PC-9 (cell line): ENCODE data around the gene ANGPTL7. TPM values are rescaled to one million over a fixed set of nuclear protein-coding genes. Genes with fewer than 3 reads are reported as not detected.

Source experiments
- BruUV-seq: library from RNA; stranded (reverse); fragments of 400-500 nt; replicated peaks from 2 replicates; lab custom pipeline; 2021; lab: Mats Ljungman, UMichigan
- CTCF ChIA-PET: fragments of 300-600 bp; sonication (Branson Sonifier 250); formaldehyde crosslinking; loops from one replicate; lab custom pipeline; 2022; ENCODE audit warnings: antibody characterized with exemption; lab: Charles Lee
- POLR2A ChIA-PET: fragments of 300-600 bp; sonication (Branson Sonifier 250); formaldehyde crosslinking; loops from one replicate; lab custom pipeline; 2022; ENCODE audit warnings: antibody characterized with exemption; ENCODE audit not compliant: unreplicated experiment; lab: Charles Lee
- DNase-seq, 2 experiments: peaks; one replicate each; pipeline versions ENCODE4 v3.0.0 to v3.0.0-alpha.2; 2015 to 2022; ENCODE audit warnings: mixed read lengths in 1 of 2
- H2AFZ ChIP-seq: fragments of 200-600 bp; sonication (generic); 2 replicates; pipeline ENCODE4 v1.8.1; 2017; ENCODE audit warnings: antibody characterized with exemption
- H3F3A ChIP-seq: fragments of 200-600 bp; sonication (generic); 2 replicates; pipeline ENCODE4 v1.8.1; 2017; ENCODE audit warnings: antibody characterized with exemption, mild to moderate bottlenecking, low read depth; ENCODE audit not compliant: insufficient read depth
- H3K27ac ChIP-seq: fragments of 200-600 bp; sonication (generic); 2 replicates; pipeline ENCODE4 v1.6.1; 2016; ENCODE audit warnings: mixed run types
- H3K27me3 ChIP-seq: fragments of 200-600 bp; sonication (generic); 2 replicates; pipeline ENCODE4 v1.6.1; 2016; ENCODE audit warnings: low read depth, mixed run types; ENCODE audit not compliant: insufficient read depth
- H3K36me3 ChIP-seq: fragments of 200-600 bp; sonication (generic); 2 replicates; pipeline ENCODE4 v1.6.1; 2016; ENCODE audit warnings: low read depth, mixed run types
- H3K4me1 ChIP-seq: fragments of 200-600 bp; sonication (generic); replicated peaks from 2 replicates; pipeline ENCODE4 v1.6.1; 2016; ENCODE audit warnings: mixed run types; ENCODE audit not compliant: insufficient read depth
- H3K4me2 ChIP-seq: fragments of 200-600 bp; sonication (generic); 2 replicates; pipeline ENCODE4 v1.6.1; 2017; ENCODE audit warnings: mixed run types
- H3K4me3 ChIP-seq: fragments of 200-600 bp; sonication (generic); 2 replicates; pipeline ENCODE4 v1.6.1; 2016; ENCODE audit warnings: mixed run types
- H3K79me2 ChIP-seq: fragments of 200-600 bp; sonication (generic); 2 replicates; pipeline ENCODE4 v1.6.1; 2017; ENCODE audit warnings: low read depth, mixed run types
- H3K9me2 ChIP-seq: fragments of 200-600 bp; sonication (generic); 2 replicates; pipeline ENCODE4 v1.8.1; 2017; ENCODE audit warnings: mild to moderate bottlenecking; ENCODE audit not compliant: insufficient read depth
- H3K9me3 ChIP-seq: fragments of 200-600 bp; sonication (generic); 2 replicates; pipeline ENCODE4 v1.8.1; 2016; ENCODE audit warnings: low read depth; ENCODE audit not compliant: insufficient read depth
- H4K20me1 ChIP-seq: fragments of 200-600 bp; sonication (generic); 2 replicates; pipeline ENCODE4 v1.8.1; 2017; ENCODE audit not compliant: insufficient read depth
- CTCF ChIP-seq: fragments of 200-600 bp; sonication (generic); conservative IDR thresholded peaks from 2 replicates; pipeline ENCODE4 v1.6.1; 2017; ENCODE audit warnings: mixed run types, antibody characterized with exemption, mild to moderate bottlenecking, moderate library complexity
- EZH2 ChIP-seq: fragments of 200-600 bp; sonication (generic); IDR thresholded peaks from 2 replicates; pipeline ENCODE4 v1.8.0; 2017; ENCODE audit warnings: antibody characterized with exemption, low read depth
- intact Hi-C: fragments of 100-400 bp; cut with micrococcal nuclease; formaldehyde crosslinking; loops from one replicate; pipeline ENCODE4 v1.10.0; 2022; ENCODE audit not compliant: unreplicated experiment
- total RNA-seq: library from RNA; stranded (reverse); gene quantifications from 2 replicates; pipeline ENCODE4 v1.2.3, GENCODE V29; 2021

Gene ANGPTL7
- total RNA-seq, 1 experiment from 2014 or later = not detected

DNA sequence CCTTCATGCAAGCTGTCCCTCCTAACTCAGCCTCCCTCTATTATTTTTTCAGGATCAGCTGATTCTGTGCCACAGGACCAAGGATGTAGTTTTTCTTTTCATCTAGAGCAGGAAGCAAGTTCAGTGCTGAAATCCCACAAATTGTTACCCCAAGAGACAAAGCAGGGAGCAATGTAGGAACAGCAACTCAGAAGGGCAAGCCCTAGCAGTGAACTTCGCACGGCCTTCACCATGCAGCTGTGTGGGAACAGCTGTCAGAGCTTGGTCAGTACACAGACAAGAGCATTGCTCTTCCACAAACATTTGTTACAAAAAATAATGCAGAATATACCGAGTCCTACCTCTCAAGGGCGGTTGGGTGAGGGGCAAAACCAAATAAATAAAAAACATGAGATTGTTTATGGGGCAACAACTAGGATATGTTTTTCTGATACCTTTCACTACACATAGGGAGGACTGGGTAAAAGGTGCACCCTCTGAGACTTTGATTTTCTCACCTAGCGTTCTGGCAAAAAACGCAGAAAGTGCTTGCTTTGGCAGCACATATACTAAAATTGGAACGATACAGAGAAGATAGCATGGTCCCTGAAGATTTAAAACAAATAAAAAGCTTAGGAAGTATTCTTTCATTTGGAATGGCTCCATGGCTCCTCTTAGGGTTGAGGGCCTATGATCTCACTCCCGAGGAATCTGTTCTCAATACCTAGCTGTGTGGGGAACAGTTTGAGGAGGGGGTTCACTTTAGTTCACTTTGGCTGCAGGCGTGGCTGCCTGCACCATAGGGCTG is 37.1 kb upstream of the ANGPTL7 start:
- H4K20me1 ChIP-seq = no peaks in the 10 kb centered on the region
- H3K4me3 ChIP-seq = no peak overlapping the region
- no peaks in the 10 kb centered on the region for H3K36me3 ChIP-seq
- ChIA-PET POLR2A (no interaction called here), CTCF (interaction anchor here (0.6 kb wide), 2 partner anchors 373 to 1017 kb away, joined by 3 to 6 read pairs; no protein-coding TSS in a partner anchor)
- H3F3A ChIP-seq = no peaks in the 10 kb centered on the region
- no peaks in the 10 kb centered on the region for H3K79me2 ChIP-seq
- H3K27ac ChIP-seq = no peak overlapping the region
- intact Hi-C loops = no loop called here
- no TSS peak for BruUV-seq
- TF ChIP-seq EZH2 = no peak
- TF ChIP-seq CTCF = no peak
- no peaks in the 10 kb centered on the region for H3K9me3 ChIP-seq
- H3K4me2 ChIP-seq = no peak overlapping the region
- no peaks in the 10 kb centered on the region for H3K9me2 ChIP-seq
- no peaks in the 10 kb centered on the region for H3K27me3 ChIP-seq
- no peak for DNase-seq
- no peak overlapping the region for H2AFZ ChIP-seq
- peaks cover 10% of the 10 kb centered on the region for H3K4me1 ChIP-seq

DNA sequence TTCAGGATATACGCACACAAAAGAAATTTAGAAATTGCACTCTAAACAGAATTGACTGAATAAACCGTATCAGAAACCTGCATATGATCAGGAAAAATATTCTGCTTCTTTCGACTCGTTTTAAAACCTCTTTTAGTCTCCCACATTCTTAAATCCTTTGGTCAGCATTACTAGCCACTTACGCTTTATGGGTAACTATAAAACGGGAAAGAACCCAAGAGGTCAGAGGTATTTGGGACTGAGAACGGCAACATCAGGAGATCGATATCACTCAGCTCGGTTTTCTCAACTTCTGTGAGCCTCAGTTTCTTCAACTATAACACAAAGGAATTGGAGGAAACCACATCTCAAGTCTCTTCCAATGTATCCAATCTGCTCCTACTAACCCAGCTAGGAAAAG is 36.4 kb upstream of the ANGPTL7 start:
- POLR2A ChIA-PET = no interaction called here
- TF ChIP-seq CTCF = no peak
- TF ChIP-seq EZH2 = no peak
- H3K9me3 ChIP-seq = no peaks in the 10 kb centered on the region
- H3K27me3 ChIP-seq = no peaks in the 10 kb centered on the region
- BruUV-seq = no TSS peak
- no peak for DNase-seq
- CTCF ChIA-PET = interaction anchor here (0.6 kb wide), 1 partner anchor 498 kb away, joined by 11 read pairs; no protein-coding TSS in a partner anchor
- intact Hi-C loops = no loop called here
- no peak overlapping the region for H3K27ac ChIP-seq
- no peaks in the 10 kb centered on the region for H3K79me2 ChIP-seq
- no peaks in the 10 kb centered on the region for H4K20me1 ChIP-seq
- H3K4me1 ChIP-seq = peaks cover 7% of the 10 kb centered on the region
- H3K4me3 ChIP-seq = no peak overlapping the region
- H3K9me2 ChIP-seq = no peaks in the 10 kb centered on the region
- H3K4me2 ChIP-seq = no peak overlapping the region
- no peaks in the 10 kb centered on the region for H3F3A ChIP-seq
- no peaks in the 10 kb centered on the region for H3K36me3 ChIP-seq
- no peak overlapping the region for H2AFZ ChIP-seq

GRCh38 chr1:11153184-11153583 is 36.0 kb upstream of the ANGPTL7 start:
- Histone ChIP-seq H3K27ac (no peak overlapping the region), H3K9me3 (no peaks in the 10 kb centered on the region), H2AFZ (no peak overlapping the region), H3K4me2 (no peak overlapping the region), H3F3A (no peaks in the 10 kb centered on the region), H4K20me1 (no peaks in the 10 kb centered on the region), H3K9me2 (no peaks in the 10 kb centered on the region), H3K4me3 (no peak overlapping the region), H3K27me3 (no peaks in the 10 kb centered on the region), H3K79me2 (no peaks in the 10 kb centered on the region), H3K4me1 (peaks cover 7% of the 10 kb centered on the region), H3K36me3 (no peaks in the 10 kb centered on the region)
- ChIA-PET CTCF (interaction anchor here (0.6 kb wide), 1 partner anchor 497 kb away, joined by 11 read pairs; no protein-coding TSS in a partner anchor), POLR2A (no interaction called here)
- intact Hi-C loops = no loop called here
- no peak for DNase-seq
- no TSS peak for BruUV-seq
- no peak for TF ChIP-seq CTCF
- TF ChIP-seq EZH2 = no peak
